Kidney (tissue), 22 donors: ENCODE results near the gene SNX9. TPM values are rescaled to one million over a fixed set of nuclear protein-coding genes. Genes with fewer than 3 reads are reported as not detected.
A peak's percentile ranks its signal among the peaks of the same experiment; 100 is the strongest.

ENCODE experiments used
- DNase-seq, 5 donors: peaks; one replicate each; pipeline ENCODE4 v3.0.0-alpha.2; 2013 to 2020
- FAIRE-seq: peaks from 2 replicates; lab custom pipeline; 2012; peaks lifted over from hg19 to GRCh38; lab: Jason Lieb, UNC
- H3K27ac ChIP-seq, 2 donors: one replicate each; pipeline ENCODE4 v1.7.0; 2013; ENCODE audit warnings: low read depth in 2 of 2, low read length in 2 of 2, inconsistent platforms in 1 of 2
- H3K27me3 ChIP-seq: one replicate; pipeline ENCODE4 v1.7.1; 2013; ENCODE audit warnings: low read length, inconsistent platforms; ENCODE audit not compliant: control insufficient read depth, insufficient read depth
- H3K36me3 ChIP-seq, 3 donors: one replicate each; pipeline versions ENCODE4 v1.7.0 to v1.7.1; 2013; ENCODE audit warnings: low read length in 3 of 3, control low read depth in 1 of 3, inconsistent platforms in 1 of 3; ENCODE audit not compliant: insufficient read depth in 3 of 3, control insufficient read depth in 2 of 3
- H3K4me1 ChIP-seq, 3 donors: one replicate each; pipeline versions ENCODE4 v1.7.0 to v1.7.1; 2013; ENCODE audit warnings: low read length in 3 of 3, inconsistent platforms in 1 of 3, low read depth in 1 of 3; ENCODE audit not compliant: control insufficient read depth in 2 of 3, insufficient read depth in 2 of 3
- H3K4me3 ChIP-seq, 3 donors: one replicate each; pipeline versions ENCODE4 v1.7.0 to v1.8.1; 2013; ENCODE audit warnings: low read length in 3 of 3, control low read depth in 1 of 3, inconsistent platforms in 1 of 3
- H3K9ac ChIP-seq, 3 donors: one replicate each; pipeline versions ENCODE4 v1.7.0 to v1.7.1; 2013; ENCODE audit warnings: low read length in 3 of 3, control low read depth in 1 of 3, inconsistent platforms in 1 of 3
- H3K9me3 ChIP-seq, 3 donors: one replicate each; pipeline versions ENCODE4 v1.7.0 to v1.7.1; 2013; ENCODE audit warnings: low read length in 3 of 3, control low read depth in 1 of 3, inconsistent platforms in 1 of 3; ENCODE audit not compliant: control insufficient read depth in 2 of 3, insufficient read depth in 1 of 3
- CTCF ChIP-seq: IDR thresholded peaks from 3 replicates; pipeline ENCODE4 v1.5.1; 2012; ENCODE audit warnings: mild to moderate bottlenecking, moderate library complexity, borderline replicate concordance; ENCODE audit not compliant: insufficient read depth; ENCODE audit errors: extremely low read depth
- intact Hi-C: fragments of 100-400 bp; cut with DNase I; formaldehyde crosslinking; loops from one replicate; pipeline ENCODE4 v1.11.1; 2022
- long read RNA-seq, 10 donors: library from polyadenylated mRNA in 1 of 10; unstranded in 1 of 10; transcript quantifications; one replicate each; pipeline ENCODE4 v2.0.0 and lab custom pipeline, GENCODE V29; 2021 to 2026
- polyA plus RNA-seq: library from polyadenylated mRNA; stranded (reverse); fragments of 350-450 nt; fragmentation: Illumina TruSeq; extraction: RNeasy Lipid Tissue Mini Kit (QIAGEN cat#74804); gene quantifications from one replicate; pipeline ENCODE4 v1.2.3, GENCODE V29; 2014; ENCODE audit warnings: low read depth, low replicate concordance; ENCODE audit not compliant: insufficient read depth
- total RNA-seq: library from RNA; stranded (reverse); fragmentation: NEBNext Ultra II Directional; extraction: Animal tissue kit (Norgen Biotek cat#: 25700); gene quantifications from one replicate; pipeline ENCODE4 v1.2.1, GENCODE V29; 2021
- donor health status: control.
- donor health status: control.
- donor health status: control.
- donor health status: control.
- donor health status: control.
- donor health status: DM: yes; HTN: yes; CAD: no.
- donor health status: Normal renal cell carcinoma (clear cell type).

SNX9 gene
- total RNA-seq (49.3 TPM), polyA plus RNA-seq (25.2 TPM)
- long read RNA-seq, donor 1, full-length matches to known transcripts: 3 of 18 reads
- long read RNA-seq, donor 1, partial matches to known transcripts: 15 of 18 reads
- long read RNA-seq, donor 1, other reads (novel, unspliced or antisense): 0 of 18 reads
- long read RNA-seq, donor 2, full-length matches to known transcripts: 10 of 10 reads
- long read RNA-seq, donor 2, partial matches to known transcripts: 0 of 10 reads
- long read RNA-seq, donor 2, other reads (novel, unspliced or antisense): 0 of 10 reads
- long read RNA-seq, donor 3, full-length matches to known transcripts: 7 of 25 reads
- long read RNA-seq, donor 3, partial matches to known transcripts: 18 of 25 reads
- long read RNA-seq, donor 3, other reads (novel, unspliced or antisense): 0 of 25 reads
- long read RNA-seq, donor 4, full-length matches to known transcripts: 7 of 7 reads
- long read RNA-seq, donor 4, partial matches to known transcripts: 0 of 7 reads
- long read RNA-seq, donor 4, other reads (novel, unspliced or antisense): 0 of 7 reads
- long read RNA-seq, donor 5: 0 reads
- long read RNA-seq, donor 6: 0 reads
- long read RNA-seq, donor 7, full-length matches to known transcripts: 63 of 82 reads
- long read RNA-seq, donor 7, partial matches to known transcripts: 10 of 82 reads
- long read RNA-seq, donor 7, other reads (novel, unspliced or antisense): 9 of 82 reads
- long read RNA-seq, donor 8, full-length matches to known transcripts: 6 of 6 reads
- long read RNA-seq, donor 8, partial matches to known transcripts: 0 of 6 reads
- long read RNA-seq, donor 8, other reads (novel, unspliced or antisense): 0 of 6 reads
- long read RNA-seq, donor 9, full-length matches to known transcripts: 3 of 3 reads
- long read RNA-seq, donor 9, partial matches to known transcripts: 0 of 3 reads
- long read RNA-seq, donor 9, other reads (novel, unspliced or antisense): 0 of 3 reads
- long read RNA-seq, donor 10, full-length matches to known transcripts: 8 of 8 reads
- long read RNA-seq, donor 10, partial matches to known transcripts: 0 of 8 reads
- long read RNA-seq, donor 10, other reads (novel, unspliced or antisense): 0 of 8 reads

- H3K9me3 ChIP-seq: no peaks in the 10 kb centered on the region
- H3K27ac ChIP-seq: peak within 1 kb of the TSS; percentile 93 to 97
- no peaks in the 10 kb centered on the region for H3K27me3 ChIP-seq
- H3K36me3 ChIP-seq: no peaks in the 10 kb centered on the region
- peak within 1 kb of the TSS; percentile 65 to 90 (median 87) for H3K4me3 ChIP-seq
- FAIRE-seq (no peak), DNase-seq (peak; percentile 75 to 94 (median 80))
- H3K9ac ChIP-seq: peak within 1 kb of the TSS; percentile 51 to 85 (median 67)
- peaks cover 0 to 2% (median 2%) of the 10 kb centered on the region in 3 donors for H3K4me1 ChIP-seq
- TF ChIP-seq CTCF: peak; percentile 17
- intact Hi-C loops: no loop called here
Measured at GRCh38 chr6:157823001-157823527, at the start of gene SNX9. Gene SNX9, plus strand, starts transcription at chr6:157823246. Its CDS starts 189 bp downstream, at chr6:157823435.

- TF ChIP-seq CTCF: no peak
- Histone ChIP-seq H3K9me3 (no peaks in the 10 kb centered on the region), H3K4me3 (no peak overlapping the region), H3K36me3 (no peaks in the 10 kb centered on the region), H3K4me1 (peaks cover 0 to 15% (median 8%) of the 10 kb centered on the region in 3 donors), H3K27ac (no peak overlapping the region), H3K27me3 (no peaks in the 10 kb centered on the region), H3K9ac (no peak overlapping the region)
- DNase-seq (no peak), FAIRE-seq (no peak)
- intact Hi-C loops: no loop called here
Measured at GRCh38 chr6:157773248-157773773, 49.7 kb upstream of the SNX9 start.
